SHP77 (cell line): ENCODE measurements around the gene OSGIN1.

Source experiments
- DNase-seq, 2 experiments: peaks; one replicate each; lab custom pipeline; 2025; lab: John Stamatoyannopoulos, UW

OSGIN1 gene

DNA sequence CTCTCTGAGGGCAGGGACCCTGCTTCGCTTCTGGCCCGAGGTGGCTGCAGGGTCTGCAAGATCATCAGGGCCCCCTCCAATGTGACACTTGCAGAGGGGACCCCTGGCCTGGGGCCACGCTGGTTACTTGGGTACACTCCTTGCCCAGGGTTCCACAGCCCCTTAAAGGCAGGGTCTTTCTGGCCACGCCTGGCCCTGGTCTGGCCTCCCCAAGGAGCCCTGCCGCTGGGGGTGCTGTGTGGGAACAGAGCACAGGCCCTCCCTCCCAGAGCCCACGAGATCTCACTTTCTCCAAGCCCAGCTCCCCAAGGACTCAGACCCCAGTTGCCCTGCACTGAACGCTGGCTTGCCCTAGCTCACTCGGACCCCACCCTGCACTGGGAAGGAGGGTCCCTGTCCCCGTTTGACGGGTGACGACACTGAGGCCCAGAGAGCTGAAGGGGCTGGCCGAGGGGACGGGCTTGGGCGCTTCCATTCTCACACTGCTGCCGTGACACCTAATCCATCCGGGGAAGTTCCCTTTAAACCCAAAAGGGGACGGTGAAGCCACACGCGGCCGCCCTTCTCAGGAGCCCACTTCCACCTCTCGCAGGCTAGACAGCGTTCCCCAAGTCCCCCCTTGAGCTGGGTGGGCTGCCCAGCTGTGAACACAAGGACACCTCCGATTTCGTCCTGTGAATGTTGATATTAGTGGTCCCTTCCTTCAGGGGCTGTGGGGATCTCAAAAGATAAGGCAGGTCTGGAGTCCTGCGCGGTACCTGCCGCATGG, 26.9 kb upstream of the OSGIN1 start:
- no peak for DNase-seq

DNA sequence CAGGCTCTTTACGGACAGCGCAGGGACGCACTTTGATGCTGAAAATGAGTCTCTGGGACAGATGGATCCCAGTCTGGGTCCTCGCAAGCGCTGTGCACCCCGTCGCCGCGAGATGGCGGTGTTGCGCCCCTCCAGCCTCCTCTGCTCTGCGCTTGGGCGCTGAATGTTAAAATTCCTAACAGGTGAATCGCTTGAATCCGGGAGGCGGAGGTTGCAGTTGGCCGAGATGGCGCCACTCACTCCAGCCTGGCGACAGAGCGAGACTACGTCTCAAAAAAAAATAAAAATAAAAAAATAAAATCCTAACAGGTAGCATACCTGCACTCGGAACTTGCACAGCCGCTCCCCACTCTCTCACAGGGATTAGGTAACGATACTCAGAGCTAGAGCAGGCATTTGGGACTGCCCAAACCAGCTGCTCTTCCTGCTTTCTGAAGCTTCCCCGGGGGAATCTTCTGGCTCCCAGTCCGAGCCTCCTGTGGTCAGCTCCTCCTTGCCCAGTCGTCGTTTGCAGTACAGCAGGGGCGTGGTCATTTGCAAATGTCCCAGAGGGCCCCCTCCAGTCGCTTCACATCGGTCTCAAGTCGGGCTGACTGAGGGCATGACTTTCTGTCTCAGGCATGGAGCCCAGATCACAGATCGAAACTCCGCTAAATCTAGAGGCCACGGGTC, 26.2 kb upstream of the OSGIN1 start:
- DNase-seq = peak; percentile 38 to 48

DNA sequence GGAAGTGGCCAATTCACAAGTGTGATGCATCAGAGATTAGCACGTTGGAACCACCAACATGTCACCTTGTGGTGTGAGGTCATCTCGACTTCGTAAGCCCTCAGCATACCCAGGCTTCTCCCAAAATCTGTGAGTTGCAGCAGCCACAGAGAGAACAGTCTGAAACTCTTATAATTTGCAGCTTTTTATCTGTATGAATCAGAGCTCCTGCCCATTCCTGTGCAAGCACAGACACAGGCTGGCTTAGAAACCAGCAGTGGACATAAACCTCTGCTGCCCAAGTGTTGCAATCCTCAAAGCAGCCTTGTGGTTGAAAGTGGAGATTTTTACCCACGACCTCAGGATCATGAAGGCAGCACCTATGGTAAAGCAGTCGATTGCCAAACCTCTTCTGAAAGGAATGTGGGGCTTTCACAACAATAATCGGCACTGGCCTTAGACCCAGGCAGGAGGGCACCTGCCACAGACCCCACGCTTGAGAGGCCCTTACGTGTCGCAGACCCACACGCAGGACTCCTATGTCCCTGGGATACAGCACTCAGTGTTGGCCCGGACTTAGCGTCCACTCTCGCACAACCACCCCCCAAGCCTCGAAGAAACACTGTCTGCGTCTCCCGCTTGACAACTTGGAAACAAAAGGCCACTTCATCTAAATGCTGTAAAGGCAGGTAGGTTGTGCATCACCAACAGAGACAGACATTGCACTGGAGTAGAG, 24.5 kb upstream of the OSGIN1 start:
- DNase-seq = no peak

DNA sequence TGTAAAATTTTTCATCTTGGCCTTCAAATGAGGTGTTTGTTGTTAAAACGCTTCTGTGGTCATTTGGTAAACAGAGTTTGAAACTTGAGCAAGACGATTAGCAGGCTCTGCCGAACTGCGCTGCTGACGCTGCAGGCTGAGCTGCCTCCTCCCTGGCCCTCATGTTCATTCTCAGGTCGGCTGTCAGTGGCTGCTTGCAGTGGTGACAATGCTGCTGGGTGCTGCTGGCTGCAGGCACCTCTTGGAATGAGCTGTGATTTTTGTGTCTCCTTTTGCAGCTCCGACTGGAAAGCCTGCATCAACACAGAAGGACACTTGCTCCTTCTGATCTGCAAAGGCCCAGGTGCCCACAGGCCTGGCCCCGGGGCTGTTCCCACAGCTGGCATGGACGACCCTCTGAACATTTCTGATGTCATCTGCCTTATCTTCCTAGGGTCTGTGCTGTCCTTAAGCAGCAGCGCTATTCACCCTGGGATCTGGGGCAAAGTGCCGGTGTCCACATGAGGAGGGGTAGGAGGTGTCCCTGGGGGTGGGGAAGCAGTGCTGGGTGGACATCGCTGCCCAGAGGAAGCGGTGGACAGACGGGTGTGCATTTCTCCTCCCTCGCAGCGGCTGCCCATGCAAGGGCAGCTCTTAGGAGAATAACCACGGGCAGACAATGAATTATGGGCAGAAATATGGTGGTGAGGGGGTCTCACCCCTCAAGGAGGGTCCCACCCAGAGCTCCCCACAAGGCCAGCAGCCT, 23.1 kb upstream of the OSGIN1 start:
- DNase-seq = no peak

DNA sequence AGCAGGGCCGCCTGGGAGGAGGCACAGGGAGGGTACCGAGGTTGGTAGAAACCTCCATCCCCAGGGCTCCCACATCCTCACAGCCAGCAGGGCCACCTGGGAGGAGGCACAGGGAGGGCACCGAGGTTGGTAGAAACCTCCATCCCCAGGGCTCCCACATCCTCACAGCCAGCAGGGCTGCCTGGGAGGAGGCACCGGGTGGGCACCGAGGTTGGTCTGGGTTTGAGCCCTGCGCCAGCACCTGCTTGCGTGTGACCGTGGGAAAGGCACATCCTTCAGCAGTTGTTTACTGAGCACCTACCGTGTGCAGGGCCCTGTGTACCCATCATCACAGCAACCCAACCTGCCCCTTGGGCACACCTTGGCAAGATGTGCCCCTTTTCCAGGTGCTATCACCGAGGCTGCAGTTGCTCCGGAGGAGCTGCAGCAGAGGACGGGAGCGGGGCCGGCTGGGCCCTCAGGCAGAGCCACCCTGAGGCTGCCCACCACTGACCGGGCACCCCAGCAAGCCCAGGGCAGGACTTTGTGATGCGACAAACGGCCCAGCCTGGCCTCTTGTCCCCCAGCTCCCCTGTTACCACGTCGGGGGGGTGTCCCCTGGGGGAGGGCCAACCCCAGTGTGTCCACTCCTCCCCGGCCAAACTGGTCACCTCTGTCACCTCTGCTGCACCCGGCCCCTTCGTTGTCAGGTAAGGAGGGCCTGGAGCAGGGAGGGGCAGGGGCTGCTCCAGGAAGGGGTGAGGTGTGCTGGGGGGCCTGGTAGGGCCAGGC, 22.1 kb upstream of the OSGIN1 start:
- no peak for DNase-seq

DNA sequence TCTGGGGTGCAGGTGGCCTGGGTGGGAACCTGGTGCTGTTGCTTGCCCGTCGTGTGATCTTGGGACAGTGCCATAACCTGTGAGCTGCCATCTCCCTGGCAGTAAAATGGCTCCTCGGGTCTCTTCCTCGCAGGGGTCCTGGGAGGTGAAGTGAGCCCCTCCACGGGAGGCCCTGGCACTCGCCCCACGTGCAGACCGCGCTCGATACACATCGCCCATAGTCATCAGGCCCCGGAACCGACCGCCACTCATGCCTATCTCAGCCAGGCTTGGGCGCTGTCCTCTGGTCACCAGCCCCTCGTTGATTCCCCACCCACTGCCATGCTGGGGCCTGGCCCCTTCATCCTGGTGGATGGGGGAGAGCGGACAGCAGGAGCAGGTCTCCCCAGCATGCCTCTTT, 21.5 kb upstream of the OSGIN1 start:
- DNase-seq = no peak

DNA sequence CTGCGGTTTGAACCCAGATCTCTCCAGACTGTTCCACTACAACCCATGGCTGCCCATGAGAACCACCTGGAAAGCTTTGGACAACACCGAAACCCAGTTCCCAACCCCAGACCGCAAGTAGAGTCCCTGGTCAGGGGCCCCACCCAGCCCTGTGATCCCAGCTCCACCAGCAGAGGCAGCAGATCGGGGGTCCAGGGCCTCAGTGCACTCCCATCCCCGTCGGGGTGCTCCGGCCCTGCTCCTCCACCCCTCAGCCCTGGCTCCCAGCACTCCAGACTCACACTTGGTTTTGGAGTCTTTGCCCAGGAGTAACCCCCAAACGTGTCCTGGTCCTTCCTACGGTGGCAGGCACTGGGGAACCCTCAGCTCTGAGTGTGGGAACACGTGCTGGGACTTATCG, 20.7 kb upstream of the OSGIN1 start:
- no peak for DNase-seq

DNA sequence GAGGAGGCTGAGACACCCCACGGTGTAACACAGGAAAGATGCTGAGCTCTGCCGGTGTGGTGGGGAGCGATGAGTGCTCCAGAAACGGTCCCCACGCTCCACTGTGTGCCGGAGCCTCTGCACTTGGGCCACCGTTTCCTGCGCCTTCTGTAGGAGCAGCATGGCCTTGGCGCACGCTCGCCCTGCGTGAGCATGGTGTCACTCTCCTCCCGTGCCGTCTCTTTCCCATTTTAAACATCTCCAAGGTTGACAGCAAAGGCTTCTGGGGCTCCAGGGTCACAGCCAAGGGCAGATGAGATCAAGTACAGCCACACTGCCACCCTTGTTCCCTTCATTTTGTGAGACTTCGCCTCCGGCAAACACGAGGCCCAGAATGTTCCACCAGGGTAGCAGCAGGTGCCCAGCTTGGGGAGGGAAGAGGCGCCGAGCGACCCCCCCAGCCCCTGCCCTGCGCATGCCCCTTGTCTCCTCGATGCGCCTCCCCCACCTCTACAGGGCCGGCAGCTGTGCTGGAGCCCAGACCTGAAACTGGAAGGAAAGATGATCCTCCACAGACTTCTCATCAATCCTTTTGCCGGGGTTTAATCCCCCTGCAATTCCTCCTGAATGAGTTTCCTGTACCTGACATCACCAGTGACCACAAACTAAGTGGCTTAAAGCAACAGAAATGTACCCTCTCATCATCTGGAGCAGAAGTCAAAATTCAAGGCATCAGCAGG, 19.9 kb upstream of the OSGIN1 start:
- no peak for DNase-seq

DNA sequence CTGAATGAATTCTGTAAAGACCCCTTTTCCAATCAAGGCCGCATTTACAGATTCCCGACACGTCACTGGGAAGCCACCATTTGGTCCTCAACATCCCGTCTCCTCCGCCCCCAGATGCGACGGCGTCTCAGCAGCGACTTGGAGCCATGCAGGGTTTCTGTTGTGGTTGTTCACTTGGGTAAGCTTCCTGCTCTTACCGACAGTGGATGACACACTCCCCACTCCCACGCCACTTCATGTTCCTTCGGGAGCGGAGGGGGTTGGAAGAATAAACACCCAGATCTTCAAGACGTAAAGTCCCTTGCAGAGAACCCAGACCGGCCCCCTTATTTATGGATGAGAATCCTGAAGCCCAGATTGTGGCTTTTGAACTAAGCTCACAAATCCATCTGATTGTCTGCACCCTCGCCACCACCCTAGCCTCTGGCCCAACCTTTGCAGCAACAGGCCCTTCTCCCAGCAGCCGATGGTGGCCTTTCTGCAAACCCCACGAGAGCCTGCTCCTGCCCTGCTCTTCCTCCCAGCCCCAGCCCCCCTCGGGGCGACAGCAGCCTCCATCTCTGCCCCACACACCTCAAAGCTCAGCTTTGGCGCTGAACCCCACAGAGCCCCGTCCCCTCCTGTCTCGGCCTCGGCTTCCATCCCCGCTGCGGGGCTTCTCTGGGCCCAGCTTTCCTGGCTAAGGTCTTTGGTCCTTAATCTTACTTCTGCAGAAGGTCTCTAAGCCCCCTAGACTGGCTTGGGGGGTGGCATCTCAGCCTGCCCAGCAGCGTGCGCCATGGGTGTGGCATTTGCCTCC, 19.0 kb upstream of the OSGIN1 start:
- no peak for DNase-seq

DNA sequence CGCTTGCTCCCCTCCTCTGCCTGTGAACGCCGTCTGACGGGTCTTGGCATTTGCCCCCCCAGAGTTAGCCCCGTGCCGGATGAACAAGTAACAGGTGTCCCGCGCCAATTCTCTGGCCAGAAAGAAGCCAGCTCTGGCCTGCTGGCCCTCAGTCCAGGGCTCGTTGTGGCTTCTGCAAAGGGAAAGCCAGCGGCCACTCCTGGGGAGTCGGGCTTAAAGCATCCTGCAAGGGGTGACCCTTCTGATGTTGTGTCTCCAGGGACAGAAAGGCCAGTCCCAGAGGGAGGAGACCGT, 18.4 kb upstream of the OSGIN1 start:
- DNase-seq = no peak

DNA sequence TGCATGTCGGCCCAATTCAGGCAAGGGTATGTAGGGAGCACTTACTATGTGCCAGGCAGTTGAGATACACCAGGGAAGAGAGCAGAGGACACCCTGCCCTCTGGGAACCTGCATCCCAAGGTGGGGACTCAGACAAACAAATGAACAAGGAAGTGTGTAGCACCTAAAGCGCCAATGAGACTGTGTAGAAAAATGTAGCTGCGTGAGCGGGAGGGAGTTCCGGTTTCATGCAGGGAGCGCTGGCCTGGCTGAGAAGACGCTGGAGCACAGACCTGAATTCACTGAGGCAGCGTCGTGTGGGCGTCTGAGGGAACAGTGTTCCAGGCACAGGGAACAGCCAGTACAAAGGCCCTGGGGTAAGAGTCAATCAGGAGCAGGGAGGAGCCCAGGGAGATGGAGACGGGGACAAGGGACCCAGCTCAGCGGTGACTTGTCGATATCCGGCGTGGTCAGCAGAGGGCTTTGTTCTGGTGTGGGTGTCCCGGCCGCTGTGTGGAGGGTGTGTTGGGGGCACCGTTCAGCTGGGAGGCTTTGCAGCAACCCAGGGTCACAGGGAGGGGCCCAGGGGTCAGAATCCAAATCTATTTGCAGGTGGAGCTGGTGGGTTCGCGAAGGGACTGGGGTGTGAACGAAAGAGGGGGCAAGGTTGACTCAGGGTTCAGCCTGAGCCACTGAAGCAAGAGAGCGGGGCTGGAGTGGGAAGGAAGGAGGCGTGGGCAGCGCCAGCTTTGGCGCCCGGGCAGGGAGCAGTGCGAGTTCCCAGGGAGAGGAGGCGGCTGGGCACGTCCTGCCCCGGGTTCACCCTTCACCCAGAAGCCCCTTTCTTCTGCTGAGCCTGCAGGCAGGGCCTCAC, 17.8 kb upstream of the OSGIN1 start:
- no peak for DNase-seq

DNA sequence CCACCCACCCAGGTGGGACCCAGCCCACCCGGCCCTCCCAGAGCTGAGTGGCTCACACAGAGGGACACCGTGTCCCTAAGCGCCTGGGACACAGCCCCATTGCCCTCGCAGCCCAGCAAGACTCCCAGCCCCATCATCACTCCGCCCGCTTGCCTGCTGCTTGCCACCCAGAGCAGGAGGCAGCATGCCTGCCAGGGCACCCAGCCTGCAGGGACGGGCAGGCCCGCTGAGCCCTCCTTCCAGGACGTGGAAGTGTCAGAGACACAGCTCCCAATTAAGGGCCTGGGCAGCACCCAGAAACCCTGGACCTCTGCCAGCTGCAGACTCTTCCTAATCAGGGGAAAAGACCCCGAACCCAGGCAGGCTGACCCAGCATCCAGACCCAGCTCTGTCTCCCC, 17.2 kb upstream of the OSGIN1 start:
- no peak for DNase-seq

DNA sequence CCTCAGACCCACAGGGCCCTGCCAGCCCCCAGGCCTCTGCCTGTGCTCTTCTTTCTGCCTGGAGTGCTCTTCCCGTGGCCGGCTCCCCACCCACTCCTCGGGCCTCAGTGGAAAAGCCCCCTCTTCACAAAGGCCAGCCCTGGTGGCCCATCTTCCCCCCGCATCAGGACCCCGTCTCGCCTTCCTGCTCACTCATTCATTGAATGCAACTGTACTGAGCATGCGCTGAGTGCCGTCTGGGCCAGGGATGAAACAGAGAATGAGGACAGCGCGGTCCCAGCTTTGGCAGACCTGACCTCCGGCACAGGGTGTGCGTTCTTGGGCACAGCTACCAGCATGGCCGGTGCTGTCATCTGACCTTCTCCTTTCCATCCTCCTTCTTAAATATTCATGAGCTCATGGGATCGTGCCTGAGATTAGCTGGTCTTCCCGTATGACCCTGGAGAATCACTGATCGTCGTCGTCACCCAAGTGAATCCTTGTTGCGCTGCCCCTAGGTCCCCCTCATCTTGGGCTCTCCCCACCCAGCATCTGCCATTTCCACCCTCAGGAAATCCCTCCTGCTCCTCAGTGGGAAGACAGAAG, 16.4 kb upstream of the OSGIN1 start:
- no peak for DNase-seq

DNA sequence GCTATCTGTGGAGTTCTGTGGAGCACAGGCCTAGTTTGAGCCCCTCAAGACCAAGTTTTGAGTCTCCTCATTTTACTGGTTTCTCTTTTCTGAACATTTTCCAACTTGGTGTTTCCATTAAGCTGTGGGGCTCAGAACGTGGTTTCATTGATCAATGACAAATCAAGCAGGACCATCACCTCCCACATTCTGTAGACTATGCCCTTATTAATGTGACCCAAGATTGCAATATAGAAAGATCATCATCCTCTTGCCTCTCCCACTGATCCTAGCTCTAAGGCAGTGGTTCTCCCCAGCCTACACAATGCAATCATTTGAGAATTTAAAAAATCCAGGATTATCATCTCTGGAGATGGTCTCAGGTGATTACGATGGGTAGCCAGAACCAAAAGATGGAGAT, 15.8 kb upstream of the OSGIN1 start:
- DNase-seq = no peak

DNA sequence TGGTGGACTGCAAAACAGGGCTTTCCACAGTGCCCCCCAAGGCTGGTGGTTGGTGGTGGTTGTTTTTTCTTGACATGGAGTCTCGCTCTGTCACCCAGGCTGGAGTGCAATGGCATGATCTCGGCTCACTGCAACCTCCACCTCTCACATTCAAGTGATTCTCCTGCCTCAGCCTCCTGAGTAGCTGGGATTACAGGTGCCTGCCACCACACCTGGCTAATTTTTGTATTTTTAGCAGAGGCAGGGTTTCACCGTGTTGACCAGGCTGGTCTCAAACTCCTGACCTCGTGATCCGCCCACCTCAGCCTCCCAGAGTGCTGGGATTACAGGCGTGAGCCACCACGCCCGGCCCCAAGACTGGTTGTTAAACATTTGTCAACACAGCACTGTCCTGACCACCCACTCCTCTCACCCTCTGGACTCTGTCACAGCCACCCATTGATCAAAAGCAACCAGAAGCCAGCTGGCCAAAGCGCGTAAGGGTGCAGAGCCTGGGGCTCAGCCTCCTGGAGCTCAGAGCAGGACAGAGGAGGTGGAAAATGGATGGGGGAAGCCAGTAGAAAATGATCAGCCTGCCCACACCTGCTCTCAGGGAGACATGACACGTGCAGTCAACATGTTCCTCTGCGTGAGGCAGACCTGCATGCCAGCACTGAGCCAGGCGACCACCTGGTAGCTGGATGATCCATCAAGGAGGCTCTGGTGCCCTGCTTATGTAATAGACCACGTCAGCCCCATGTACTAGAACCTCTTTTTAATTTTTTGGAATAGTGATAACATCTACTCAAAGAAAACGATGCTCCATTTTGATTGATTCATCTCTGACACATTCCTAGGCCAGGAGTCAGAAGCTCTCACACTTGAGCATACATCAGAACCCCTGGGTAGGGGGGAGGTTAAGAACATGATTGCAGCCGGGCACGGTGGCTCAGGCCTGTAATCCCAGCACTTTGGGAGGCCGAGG, 14.8 kb upstream of the OSGIN1 start:
- no peak for DNase-seq

DNA sequence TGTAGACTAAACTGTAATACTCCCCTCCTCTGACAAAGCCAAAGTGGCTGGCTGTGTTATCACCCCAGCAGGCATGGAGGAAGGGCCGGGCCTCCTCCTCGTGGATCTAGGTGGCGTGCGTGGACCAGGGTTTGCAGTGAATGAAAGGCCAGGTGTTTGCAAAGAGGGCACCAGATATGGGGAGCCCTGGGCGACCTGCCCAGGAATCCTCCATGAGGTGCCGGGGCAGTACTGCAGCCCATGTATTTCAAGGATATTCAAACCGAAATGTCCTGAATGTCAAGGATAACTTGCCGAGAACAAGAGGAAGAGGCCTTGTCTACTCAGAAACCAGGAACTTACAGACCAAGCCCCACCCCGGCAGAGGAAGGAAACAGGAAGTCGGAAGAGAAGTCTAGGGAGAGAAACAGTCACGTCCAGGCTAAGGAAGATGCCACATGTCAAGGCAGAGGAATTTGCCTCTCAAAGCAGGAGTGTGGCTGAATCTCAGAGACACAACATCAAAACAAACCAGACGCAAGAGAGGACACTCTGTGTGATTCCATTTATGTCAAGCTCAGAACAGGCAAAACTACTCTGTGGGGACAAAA, 13.7 kb upstream of the OSGIN1 start:
- DNase-seq = no peak

DNA sequence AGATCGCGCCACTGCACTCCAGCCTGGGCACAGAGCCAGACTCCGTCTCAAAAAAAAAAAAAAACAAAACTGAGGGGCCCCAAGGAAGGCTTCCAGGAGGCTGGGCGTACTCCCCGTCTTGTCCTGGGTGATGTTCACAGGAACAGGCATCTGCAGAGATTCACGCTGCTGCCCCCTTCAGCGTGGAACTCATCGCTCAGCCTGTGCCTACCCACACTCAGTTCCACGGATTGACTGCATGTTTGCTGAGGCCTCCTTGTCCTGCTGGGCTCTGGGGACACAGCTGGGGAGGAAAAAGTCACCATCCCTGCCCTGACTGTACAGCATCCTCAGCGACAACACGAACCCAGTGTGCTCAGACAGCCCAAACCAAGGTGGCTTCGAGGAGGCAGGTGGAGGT, 12.9 kb upstream of the OSGIN1 start:
- no peak for DNase-seq
